Smooth muscle cell of the brain vasculature (primary cell): ENCODE results near the gene ELL3.

Experiments
- DNase-seq: peaks from one replicate; pipeline ENCODE4 v3.0.0-alpha.2; 2012; ENCODE audit warnings: low read depth, low spot score

ELL3 gene

DNA sequence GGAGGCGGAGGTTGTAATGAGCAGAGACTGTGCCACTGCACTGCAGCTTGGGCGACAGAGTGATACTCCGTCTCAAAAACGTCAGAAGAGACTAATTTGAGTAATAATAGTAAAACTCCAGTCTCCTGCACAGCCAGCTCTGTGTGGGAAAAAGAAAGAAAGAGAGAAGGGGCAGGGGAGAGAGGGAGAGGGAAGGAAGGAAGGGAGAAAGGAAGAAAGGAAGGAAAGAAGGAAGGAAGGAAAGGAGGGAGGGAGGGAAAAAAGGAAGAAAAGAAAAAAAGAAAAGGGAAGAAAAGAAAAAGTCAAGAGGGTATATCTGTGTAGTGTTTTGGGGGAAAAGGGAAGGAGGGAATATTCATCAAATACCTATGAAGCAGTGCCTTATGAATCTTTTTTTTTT lies 53.6 kb downstream of the ELL3 start:
- no peak for DNase-seq
